ENCODE measurements around the gene ABHD2.

GRCh38 chr15:89123181-89123525 lies 34.9 kb downstream of the ABHD2 start:
- no peak for TF ChIP-seq ZNF341 (tag by site-specific recombination; IDR thresholded peaks at IDR 0.05; ENCODE audit: low read depth)
- TF ChIP-seq, protein P1, sequence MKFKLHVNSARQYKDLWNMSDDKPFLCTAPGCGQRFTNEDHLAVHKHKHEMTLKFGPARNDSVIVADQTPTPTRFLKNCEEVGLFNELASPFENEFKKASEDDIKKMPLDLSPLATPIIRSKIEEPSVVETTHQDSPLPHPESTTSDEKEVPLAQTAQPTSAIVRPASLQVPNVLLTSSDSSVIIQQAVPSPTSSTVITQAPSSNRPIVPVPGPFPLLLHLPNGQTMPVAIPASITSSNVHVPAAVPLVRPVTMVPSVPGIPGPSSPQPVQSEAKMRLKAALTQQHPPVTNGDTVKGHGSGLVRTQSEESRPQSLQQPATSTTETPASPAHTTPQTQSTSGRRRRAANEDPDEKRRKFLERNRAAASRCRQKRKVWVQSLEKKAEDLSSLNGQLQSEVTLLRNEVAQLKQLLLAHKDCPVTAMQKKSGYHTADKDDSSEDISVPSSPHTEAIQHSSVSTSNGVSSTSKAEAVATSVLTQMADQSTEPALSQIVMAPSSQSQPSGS (tag by site-specific recombination; IDR thresholded peaks at IDR 0.05; ENCODE audit: low read depth) = no peak
- TF ChIP-seq HOXA7 (CRISPR knock-in tag; IDR thresholded peaks at IDR 0.05; ENCODE audit: borderline replicate concordance) = no peak

All from HEK293 (cell line).